WTC11 (cell line): ENCODE data around the gene ACSF3.

Source experiments
- NR3C1 ChIP-seq: sonication (generic); formaldehyde crosslinking; conservative IDR thresholded peaks from 2 replicates; pipeline ENCODE4 v1.8.1; 2023; ENCODE audit warnings: low read depth, mild to moderate bottlenecking, missing genetic modification reagents
- SOX15 ChIP-seq: fragments of 250-450 bp; sonication (Bioruptor Pico); IDR thresholded peaks from 2 replicates; pipeline ENCODE4 v1.9.0; 2021; ENCODE audit warnings: mild to moderate bottlenecking
- STAT6 ChIP-seq: sonication (generic); formaldehyde crosslinking; conservative IDR thresholded peaks from 2 replicates; pipeline ENCODE4 v1.8.1; 2023; ENCODE audit warnings: mild to moderate bottlenecking, low read depth, missing genetic modification reagents, moderate library complexity
- ZNF138 ChIP-seq: sonication (generic); formaldehyde crosslinking; conservative IDR thresholded peaks from 2 replicates; pipeline ENCODE4 v1.8.1; 2022; ENCODE audit warnings: mild to moderate bottlenecking, moderate library complexity, missing genetic modification reagents
- ZNF317 ChIP-seq: sonication (generic); formaldehyde crosslinking; IDR thresholded peaks from 2 replicates; pipeline ENCODE4 v1.8.1; 2023; ENCODE audit warnings: low read depth, mild to moderate bottlenecking, moderate library complexity, missing genetic modification reagents, borderline replicate concordance
- TF ChIP-seq, protein P1 (sequence below): fragments of 200-600 bp; IDR thresholded peaks from 2 replicates; pipeline ENCODE4 v1.8.0; 2022; ENCODE audit warnings: antibody characterized with exemption
- TF ChIP-seq, protein P2 (sequence below): sonication (generic); formaldehyde crosslinking; IDR thresholded peaks from 2 replicates; pipeline ENCODE4 v1.8.1; 2022; ENCODE audit warnings: low read depth, missing genetic modification reagents, borderline replicate concordance

- TF ChIP-seq ZNF317 (CRISPR knock-in tag) = no peak
- TF ChIP-seq ZNF138 (CRISPR knock-in tag) = no peak
- TF ChIP-seq, protein P1, sequence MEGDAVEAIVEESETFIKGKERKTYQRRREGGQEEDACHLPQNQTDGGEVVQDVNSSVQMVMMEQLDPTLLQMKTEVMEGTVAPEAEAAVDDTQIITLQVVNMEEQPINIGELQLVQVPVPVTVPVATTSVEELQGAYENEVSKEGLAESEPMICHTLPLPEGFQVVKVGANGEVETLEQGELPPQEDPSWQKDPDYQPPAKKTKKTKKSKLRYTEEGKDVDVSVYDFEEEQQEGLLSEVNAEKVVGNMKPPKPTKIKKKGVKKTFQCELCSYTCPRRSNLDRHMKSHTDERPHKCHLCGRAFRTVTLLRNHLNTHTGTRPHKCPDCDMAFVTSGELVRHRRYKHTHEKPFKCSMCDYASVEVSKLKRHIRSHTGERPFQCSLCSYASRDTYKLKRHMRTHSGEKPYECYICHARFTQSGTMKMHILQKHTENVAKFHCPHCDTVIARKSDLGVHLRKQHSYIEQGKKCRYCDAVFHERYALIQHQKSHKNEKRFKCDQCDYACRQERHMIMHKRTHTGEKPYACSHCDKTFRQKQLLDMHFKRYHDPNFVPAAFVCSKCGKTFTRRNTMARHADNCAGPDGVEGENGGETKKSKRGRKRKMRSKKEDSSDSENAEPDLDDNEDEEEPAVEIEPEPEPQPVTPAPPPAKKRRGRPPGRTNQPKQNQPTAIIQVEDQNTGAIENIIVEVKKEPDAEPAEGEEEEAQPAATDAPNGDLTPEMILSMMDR = no peak
- TF ChIP-seq NR3C1 (CRISPR knock-in tag) = no peak
- no peak for TF ChIP-seq SOX15
- TF ChIP-seq, protein P2, sequence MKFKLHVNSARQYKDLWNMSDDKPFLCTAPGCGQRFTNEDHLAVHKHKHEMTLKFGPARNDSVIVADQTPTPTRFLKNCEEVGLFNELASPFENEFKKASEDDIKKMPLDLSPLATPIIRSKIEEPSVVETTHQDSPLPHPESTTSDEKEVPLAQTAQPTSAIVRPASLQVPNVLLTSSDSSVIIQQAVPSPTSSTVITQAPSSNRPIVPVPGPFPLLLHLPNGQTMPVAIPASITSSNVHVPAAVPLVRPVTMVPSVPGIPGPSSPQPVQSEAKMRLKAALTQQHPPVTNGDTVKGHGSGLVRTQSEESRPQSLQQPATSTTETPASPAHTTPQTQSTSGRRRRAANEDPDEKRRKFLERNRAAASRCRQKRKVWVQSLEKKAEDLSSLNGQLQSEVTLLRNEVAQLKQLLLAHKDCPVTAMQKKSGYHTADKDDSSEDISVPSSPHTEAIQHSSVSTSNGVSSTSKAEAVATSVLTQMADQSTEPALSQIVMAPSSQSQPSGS = no peak
- TF ChIP-seq STAT6 (CRISPR knock-in tag) = no peak
Measured at GRCh38 chr16:89058812-89059211, 34.8 kb upstream of the ACSF3 start.
